ENCODE data around the gene CPZ.

CPZ gene

DNA sequence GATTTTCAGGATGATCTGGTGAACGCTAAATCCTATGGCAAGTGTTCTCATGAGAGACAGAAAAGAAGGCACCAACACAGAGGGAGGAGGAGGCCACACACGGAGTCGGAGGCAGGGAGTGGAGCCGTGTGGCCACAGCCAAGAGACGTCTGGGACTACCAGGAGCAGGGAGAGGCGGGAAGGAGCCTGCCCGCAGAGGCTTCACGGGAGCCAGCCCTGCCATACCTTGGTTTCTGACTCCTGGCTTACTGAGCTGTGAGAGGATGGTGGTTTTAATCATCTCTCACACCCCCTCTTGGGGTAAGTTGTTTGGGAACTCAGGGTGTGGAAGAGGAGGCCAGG, 45.8 kb upstream of the CPZ start:
- no peaks in the 10 kb centered on the region for H3K36me3 ChIP-seq (replicated peaks; ENCODE audit: insufficient read depth, low read length)
- no peaks in the 10 kb centered on the region for H3F3A ChIP-seq (ENCODE audit: insufficient read depth, low read length)
- H3K27ac ChIP-seq (ENCODE audit: low read length): no peak overlapping the region
- no peak overlapping the region for H3K4me3 ChIP-seq (ENCODE audit: low read length)
- H3K4me1 ChIP-seq (ENCODE audit: low read length): no peaks in the 10 kb centered on the region
- no peak for DNase-seq
- peaks cover 71% of the 10 kb centered on the region for H3K27me3 ChIP-seq (replicated peaks; ENCODE audit: insufficient read depth, low read length)
- no peak overlapping the region for H3K4me2 ChIP-seq (ENCODE audit: low read depth, low read length)
- H2AFZ ChIP-seq (ENCODE audit: low read length): no peak overlapping the region
- no peak overlapping the region for H3K9ac ChIP-seq (ENCODE audit: low read length)
- no peaks in the 10 kb centered on the region for H3K9me3 ChIP-seq (replicated peaks; ENCODE audit: insufficient read depth, low read length)
- TF ChIP-seq, protein P1, sequence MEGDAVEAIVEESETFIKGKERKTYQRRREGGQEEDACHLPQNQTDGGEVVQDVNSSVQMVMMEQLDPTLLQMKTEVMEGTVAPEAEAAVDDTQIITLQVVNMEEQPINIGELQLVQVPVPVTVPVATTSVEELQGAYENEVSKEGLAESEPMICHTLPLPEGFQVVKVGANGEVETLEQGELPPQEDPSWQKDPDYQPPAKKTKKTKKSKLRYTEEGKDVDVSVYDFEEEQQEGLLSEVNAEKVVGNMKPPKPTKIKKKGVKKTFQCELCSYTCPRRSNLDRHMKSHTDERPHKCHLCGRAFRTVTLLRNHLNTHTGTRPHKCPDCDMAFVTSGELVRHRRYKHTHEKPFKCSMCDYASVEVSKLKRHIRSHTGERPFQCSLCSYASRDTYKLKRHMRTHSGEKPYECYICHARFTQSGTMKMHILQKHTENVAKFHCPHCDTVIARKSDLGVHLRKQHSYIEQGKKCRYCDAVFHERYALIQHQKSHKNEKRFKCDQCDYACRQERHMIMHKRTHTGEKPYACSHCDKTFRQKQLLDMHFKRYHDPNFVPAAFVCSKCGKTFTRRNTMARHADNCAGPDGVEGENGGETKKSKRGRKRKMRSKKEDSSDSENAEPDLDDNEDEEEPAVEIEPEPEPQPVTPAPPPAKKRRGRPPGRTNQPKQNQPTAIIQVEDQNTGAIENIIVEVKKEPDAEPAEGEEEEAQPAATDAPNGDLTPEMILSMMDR (IDR thresholded peaks at IDR 0.05; ENCODE audit: low read length): no peak
- no peak for TF ChIP-seq EZH2 (optimal IDR thresholded peaks at IDR 0.05; ENCODE audit: low read depth, low read length)
- no peak for TF ChIP-seq EZH2phosphoT487 (IDR thresholded peaks at IDR 0.05; ENCODE audit: low read length)
- H3K79me2 ChIP-seq (ENCODE audit: low read length): no peaks in the 10 kb centered on the region
- no peaks in the 10 kb centered on the region for H3K9me2 ChIP-seq (replicated peaks; ENCODE audit: insufficient read depth, low read length)
- H4K20me1 ChIP-seq (ENCODE audit: insufficient read depth, low read length): no peaks in the 10 kb centered on the region

DNA sequence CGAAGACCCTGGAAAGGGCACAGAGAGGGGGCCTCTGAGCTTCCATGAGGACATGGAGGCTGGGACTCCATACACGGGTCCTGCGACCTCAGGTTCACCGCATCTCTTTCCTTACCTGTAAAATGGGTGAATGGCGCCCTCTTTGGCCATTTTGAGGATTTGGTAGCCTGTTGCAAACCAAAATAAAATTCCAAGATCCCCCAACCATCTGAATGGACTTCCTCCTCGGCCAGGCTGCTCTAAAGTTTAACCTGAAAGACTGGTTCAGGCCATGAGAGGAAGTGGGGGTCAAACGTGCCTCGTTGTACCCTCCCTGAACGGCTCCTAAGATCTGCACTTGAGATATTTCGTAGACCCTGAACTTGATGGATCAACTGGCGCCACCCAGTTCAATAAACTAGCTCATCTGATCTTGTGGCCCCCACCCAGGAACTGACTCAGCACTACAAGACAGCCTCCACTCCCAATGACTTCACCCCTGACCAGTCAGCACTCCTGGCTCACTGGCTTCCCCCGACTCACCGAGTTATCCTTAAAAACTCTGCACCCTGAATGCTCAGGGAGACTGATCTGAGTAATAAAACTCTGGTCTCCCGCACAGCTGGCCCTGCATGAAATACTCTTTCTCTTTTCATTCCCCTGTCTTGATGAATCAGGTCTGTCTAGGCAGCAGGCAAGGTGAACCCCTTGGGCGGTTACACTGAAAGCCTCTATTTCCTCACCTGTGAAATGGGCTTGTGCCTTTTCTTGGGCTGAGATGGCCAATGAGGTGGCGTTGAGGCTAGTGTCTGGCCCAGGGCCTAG, 45.3 kb upstream of the CPZ start:
- H3K9ac ChIP-seq (ENCODE audit: low read length): no peak overlapping the region
- H3K4me1 ChIP-seq (ENCODE audit: low read length): no peaks in the 10 kb centered on the region
- H3K4me3 ChIP-seq (ENCODE audit: low read length): no peak overlapping the region
- H3K27me3 ChIP-seq (replicated peaks; ENCODE audit: insufficient read depth, low read length): peaks cover 73% of the 10 kb centered on the region
- H3K79me2 ChIP-seq (ENCODE audit: low read length): no peaks in the 10 kb centered on the region
- H3K27ac ChIP-seq (ENCODE audit: low read length): no peak overlapping the region
- H3K36me3 ChIP-seq (replicated peaks; ENCODE audit: insufficient read depth, low read length): no peaks in the 10 kb centered on the region
- H3K9me3 ChIP-seq (replicated peaks; ENCODE audit: insufficient read depth, low read length): no peaks in the 10 kb centered on the region
- no peaks in the 10 kb centered on the region for H3K9me2 ChIP-seq (replicated peaks; ENCODE audit: insufficient read depth, low read length)
- DNase-seq: peak; percentile 47
- H2AFZ ChIP-seq (ENCODE audit: low read length): no peak overlapping the region
- H3K4me2 ChIP-seq (ENCODE audit: low read depth, low read length): no peak overlapping the region
- no peaks in the 10 kb centered on the region for H3F3A ChIP-seq (ENCODE audit: insufficient read depth, low read length)
- TF ChIP-seq, protein P1 (IDR thresholded peaks at IDR 0.05; ENCODE audit: low read length): peak; percentile 67
- TF ChIP-seq EZH2 (optimal IDR thresholded peaks at IDR 0.05; ENCODE audit: low read depth, low read length): no peak
- no peak for TF ChIP-seq EZH2phosphoT487 (IDR thresholded peaks at IDR 0.05; ENCODE audit: low read length)
- H4K20me1 ChIP-seq (ENCODE audit: insufficient read depth, low read length): no peaks in the 10 kb centered on the region

DNA sequence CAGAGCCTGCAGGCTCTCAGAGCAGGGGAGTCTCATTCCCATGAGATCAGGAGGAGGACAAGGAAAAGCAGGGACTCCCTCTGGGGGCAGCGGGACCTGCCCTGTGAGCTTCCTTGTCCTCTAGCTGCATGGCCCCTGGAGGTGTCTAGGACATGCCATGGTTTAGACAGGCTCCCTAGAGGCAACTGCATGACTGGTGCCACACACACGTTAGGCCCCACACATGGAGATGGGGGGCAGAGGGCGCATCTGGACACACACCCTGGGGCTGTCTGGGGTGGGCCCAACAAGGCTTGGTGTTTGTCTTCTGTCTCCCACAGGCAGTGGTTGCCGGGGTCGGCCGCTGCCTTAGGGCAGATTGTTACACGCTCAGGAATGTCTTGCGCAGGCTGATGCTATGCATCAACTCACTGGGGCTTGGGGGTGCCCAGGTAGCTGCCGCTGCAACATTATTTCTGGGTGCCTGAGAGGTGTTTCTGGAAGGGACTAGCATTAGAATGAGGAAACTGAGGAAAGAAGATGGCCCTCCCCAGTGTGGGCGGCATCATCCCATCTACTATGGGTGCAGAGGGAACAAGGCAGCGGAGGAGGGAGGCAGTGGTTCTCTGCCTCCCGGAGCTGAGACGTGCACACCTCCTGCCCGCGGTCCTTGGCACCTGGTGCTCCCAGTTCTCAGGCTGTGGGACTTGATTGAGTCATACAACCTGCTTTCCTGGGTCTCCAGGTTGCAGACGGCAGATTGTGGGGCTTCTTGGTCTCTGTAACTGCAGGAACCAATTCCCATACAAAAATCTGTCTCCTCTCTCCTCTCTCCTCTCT, 44.4 kb upstream of the CPZ start:
- TF ChIP-seq EZH2 (optimal IDR thresholded peaks at IDR 0.05; ENCODE audit: low read depth, low read length) (no peak), EZH2phosphoT487 (IDR thresholded peaks at IDR 0.05; ENCODE audit: low read length) (no peak)
- TF ChIP-seq, protein P1 (IDR thresholded peaks at IDR 0.05; ENCODE audit: low read length): no peak
- no peak for DNase-seq
- Histone ChIP-seq H3K4me1 (ENCODE audit: low read length) (no peaks in the 10 kb centered on the region), H3K27me3 (replicated peaks; ENCODE audit: insufficient read depth, low read length) (peaks cover 81% of the 10 kb centered on the region), H3K27ac (ENCODE audit: low read length) (no peak overlapping the region), H3K9me3 (replicated peaks; ENCODE audit: insufficient read depth, low read length) (no peaks in the 10 kb centered on the region), H3K9ac (ENCODE audit: low read length) (no peak overlapping the region), H3F3A (ENCODE audit: insufficient read depth, low read length) (no peaks in the 10 kb centered on the region), H3K36me3 (replicated peaks; ENCODE audit: insufficient read depth, low read length) (no peaks in the 10 kb centered on the region), H2AFZ (ENCODE audit: low read length) (no peak overlapping the region), H3K9me2 (replicated peaks; ENCODE audit: insufficient read depth, low read length) (no peaks in the 10 kb centered on the region), H3K4me3 (ENCODE audit: low read length) (no peak overlapping the region), H4K20me1 (ENCODE audit: insufficient read depth, low read length) (no peaks in the 10 kb centered on the region), H3K79me2 (ENCODE audit: low read length) (no peaks in the 10 kb centered on the region), H3K4me2 (ENCODE audit: low read depth, low read length) (no peak overlapping the region)
